Activated CD4-positive, CD25-positive, alpha-beta regulatory T cell treated with anti-CD3 and anti-CD28 coated beads, Interleukin-2, amount 50 U/mL, for 72 hours (primary cell): ENCODE data around the gene RFX3.
"Not testable (repeated sequence)": the region's sequence is repeated elsewhere in the genome, so short reads cannot be mapped to it uniquely, and the experiment has no call there.

Experiments
- DNase-seq: peaks from one replicate; pipeline ENCODE4 v3.0.0; 2021

Gene RFX3

DNA sequence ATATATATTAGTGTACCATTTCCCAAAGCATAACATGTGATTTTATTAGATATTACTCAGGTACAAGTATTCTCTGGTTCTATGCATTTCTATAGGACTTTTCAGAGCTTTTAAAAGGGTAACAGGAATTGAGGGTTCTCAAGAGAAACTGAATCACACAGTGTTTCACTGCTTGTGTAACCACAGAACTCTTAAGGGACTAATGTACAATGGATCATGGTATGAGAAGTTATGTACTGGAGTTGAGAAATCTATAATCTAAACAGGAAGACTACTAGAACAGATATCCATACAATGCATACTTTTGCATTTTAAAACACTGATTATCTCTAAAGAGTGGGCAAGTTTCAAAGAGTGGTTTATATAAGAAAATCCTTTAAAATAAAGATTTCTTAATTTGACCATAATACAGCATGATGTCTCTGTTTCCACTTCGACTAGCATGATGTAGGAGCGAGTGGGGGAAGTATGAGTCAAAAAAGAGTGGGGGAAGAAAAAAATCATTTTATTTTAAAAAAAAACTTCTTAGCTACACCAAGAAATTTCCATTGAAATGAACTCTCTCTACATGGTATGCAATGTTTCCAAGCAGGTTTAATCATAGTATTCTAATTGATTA, 183.5 kb downstream of the RFX3 start:
- DNase-seq, result no peak

DNA sequence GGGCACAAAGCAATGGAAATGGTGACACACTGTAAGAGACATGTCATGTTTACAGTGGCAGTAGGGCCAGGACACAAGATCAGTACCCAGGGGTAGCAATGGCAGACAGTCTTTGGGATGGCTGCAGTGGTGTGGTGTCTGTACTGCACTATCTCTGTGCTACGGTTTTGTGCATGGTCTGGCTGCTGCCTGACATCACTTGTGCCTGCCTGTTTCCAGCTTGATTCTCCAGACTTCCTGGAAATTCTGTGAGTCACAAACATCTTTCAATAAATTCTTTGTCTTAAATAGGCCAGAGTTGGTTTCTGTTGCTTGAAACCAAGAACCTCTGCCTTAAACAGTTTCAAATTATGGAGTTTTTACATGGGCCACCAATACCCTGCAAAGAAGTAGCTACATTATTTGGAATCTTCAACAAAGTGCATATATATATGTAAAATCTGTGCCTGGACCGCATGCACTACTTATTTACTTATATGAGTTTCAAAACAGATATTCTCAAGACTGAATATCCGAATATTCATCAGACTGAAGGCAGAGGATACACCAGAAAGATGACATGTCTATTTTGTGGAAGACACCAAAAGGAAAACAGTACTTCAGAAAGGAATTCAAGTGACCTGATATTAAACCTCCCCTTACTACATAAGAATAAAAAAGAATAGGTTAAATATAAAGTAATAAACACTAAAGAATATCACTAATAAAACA, 188.1 kb downstream of the RFX3 start:
- no peak for DNase-seq

DNA sequence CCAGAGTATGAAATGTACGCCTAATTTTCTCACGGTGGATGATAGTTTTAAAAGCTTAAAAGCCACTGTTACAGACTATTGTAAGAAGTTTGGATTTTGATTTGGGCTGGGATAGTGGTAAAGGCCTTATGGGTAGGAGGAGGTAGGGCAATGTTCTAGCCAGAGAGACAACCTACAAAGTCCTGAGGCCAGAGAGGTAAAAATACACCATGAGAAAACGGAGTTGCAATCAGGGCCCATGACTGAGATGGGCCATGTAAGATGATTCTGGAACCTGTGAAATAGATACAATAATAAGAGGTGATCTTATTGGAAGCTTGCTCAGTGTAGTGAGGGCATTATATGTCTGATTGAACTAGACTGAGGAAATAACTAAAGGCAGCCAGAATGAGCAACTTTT, 188.8 kb downstream of the RFX3 start:
- no peak for DNase-seq

DNA sequence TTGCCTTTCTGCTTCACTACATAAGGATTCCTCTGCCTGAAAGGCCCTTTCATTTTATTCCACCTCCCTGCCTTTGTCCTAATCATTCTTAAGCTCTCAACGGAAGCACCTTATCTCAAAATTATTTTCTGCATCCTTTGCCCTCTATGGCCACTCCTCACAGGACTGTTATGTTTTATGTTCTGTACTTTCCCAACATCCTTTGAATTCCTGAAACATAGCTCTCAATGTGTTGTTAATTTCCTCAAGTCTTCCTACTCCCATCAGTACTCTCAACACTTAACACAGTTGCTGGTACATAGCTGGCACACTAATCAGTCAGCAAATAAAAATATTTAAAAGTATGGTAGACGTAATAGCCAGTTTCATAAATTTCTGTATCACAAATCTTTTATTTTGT, 193.0 kb downstream of the RFX3 start:
- DNase-seq, result no peak

DNA sequence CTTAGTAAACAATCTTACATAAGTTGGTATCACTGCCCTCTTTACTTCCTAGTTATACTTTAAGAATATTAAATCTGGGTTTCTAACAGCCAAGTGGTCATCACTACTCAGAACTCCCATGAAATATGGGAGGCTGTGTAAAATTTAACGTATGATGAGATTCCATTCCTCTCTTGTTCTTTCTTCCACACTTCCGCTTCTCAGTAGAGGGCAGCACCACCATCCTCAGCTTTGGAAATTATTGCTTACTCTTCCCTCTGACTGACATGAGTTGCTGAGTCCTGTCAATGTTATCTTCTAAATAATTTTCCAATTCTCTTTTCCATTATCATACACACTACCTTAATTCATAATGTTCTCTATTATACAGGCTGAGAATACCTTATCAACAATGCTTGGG, 194.0 kb downstream of the RFX3 start:
- DNase-seq, result no peak

DNA sequence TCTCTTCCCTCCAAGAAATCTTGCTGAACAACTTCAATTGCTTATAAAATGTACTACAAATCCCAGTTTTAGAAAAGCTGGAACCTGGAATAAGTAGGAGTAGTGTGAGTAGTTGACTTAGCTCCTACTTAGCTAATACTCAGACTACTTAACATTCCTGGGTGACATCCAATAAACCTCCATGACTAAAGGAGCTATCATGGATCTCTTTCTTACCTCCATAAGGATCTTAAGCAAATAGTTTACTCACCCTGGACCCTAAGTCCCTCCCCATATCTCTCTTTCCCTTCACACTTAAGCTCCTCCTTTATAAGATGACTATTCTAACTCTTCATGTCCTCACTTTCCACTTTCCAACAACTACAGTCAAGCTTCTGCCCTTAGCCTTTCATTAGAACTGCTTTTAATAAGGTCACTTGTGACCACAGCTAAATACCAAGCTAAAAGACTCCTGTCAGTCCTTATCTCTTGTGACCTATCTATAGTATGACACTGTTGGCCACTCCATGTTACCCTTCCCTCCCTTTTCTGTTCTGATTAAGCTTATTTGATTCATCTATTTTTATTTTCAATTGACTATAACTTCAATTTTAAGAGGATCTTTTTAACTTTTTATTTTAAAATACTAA, 194.9 kb downstream of the RFX3 start:
- DNase-seq, result no peak

DNA sequence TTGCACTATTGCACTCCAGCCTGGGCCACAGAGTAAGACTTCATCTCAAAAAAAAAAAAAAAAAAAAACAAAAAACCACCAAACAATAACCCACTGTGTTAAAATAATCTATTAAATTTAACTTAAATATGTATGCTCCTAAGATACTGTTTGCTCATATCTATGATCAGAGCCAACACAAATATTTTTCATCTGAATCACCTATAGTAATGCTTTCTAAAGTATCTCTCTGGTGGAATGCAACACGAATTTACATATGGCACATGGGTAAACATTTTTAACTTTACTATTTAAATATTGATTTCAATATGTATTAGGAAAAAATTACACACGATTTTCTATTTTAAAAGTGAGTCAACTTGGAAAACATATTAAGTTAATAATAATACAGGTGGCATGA, 196.4 kb downstream of the RFX3 start:
- DNase-seq, result no peak

DNA sequence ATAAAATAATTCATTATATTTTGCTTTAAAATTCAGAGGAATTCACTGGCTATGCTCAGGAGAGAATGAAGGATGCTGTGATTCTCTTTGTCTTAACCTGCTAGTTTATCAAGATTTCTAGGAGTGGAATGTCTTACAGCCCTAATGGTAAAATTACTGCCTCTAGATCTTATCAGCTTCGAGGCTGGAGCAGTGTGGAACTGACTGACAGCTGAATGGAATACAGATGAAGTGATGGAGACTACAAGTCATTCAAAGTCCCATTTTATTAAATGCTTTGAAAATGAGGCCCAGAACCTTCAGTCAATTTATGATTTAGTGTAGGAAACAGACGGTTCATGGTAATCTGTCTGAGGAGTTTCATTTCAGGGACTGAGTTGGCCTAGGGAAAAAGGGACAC, 202.1 kb downstream of the RFX3 start:
- DNase-seq, result no peak

DNA sequence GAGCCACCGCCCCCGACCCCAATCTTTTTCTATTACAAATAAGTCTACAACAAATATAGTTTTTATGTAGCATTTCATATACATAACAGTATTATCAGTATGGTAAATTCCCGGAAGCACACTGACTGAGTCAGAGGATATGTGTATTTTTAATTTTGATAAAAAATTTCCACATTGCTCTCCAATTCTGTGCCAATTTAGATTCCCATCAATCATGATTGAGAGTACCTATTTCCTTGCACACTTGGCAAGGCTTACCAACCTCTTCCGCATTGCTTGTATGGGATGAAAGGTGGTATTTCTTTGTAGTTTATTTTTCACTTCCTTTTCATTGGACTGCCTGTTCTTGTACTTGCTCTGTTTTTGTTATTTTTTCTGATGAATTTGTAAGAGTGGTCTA, 204.6 kb downstream of the RFX3 start:
- DNase-seq, result no peak

DNA sequence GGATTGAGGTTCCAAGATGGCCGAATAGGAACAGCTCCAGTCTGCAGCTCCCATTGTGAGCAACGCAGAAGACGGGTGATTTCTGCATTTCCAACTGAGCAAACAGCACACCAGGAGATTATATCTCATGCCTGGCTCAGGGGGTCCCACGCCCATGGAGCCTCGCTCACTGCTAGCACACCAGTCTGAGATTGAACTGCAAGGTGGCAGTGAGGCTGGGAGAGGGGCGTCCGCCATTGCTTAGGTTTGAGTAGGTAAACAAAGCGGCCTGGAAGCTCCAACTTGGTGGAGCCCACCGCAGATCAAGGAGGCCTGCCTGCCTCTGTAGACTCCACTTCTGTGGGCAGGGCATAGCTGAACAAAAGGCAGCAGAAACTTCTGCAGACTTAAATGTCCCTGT, 213.2 kb downstream of the RFX3 start:
- DNase-seq, result not testable (repeated sequence)

DNA sequence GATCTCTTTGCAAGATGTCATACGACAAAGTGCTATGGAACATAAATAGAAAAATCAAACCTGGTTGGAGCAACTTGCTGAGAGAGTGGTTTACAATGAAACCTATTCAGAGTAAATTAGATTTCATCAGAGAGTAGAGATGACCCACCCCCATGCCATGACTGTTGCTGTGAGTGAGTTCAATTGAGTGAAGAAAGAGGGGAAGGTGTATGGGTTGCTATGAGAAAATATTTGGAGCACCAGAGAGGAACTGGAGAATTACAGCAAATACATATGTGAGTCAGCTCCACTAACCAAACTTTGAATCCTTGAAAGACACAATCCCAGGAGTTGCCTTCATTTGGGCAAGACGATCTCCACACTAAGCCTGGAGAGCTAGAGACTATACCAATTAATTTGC, 217.2 kb downstream of the RFX3 start:
- no peak for DNase-seq

DNA sequence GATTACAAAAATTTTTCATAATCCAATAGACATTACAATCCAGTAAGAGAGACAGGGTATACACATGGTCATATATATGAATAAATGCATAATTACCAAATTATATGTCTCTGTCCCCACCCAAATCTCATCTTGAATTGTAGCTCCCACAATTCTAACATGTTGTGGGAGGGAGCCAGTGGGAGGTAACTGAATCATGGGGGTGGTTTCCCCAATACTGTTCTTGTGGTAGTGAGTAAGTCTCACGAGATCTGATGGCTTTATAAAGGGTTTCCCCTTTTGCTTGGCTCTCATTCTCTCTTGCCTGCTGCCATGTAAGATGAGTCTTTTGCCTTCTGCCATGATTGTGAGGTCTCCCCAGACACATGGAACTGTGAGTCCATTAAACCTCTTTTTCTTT, 221.4 kb downstream of the RFX3 start:
- not testable (repeated sequence) for DNase-seq

DNA sequence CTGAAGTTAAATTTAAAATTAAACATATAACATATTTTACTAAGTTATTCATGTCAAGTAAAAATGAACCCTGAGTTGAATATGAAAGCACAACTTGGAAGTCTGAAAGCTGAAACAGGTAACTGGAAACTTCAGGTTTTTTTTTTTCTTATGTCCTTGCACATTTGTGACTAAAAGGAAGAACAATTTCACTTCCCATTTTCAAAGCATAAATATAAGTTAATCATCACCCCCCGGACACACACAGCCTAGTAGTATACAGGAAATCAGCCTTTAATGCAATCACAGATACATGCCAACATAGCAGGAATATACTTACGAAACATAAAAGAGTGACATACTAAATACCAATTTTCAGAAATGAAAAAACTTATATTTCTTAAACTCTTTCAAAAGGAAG, 225.9 kb downstream of the RFX3 start:
- no peak for DNase-seq

DNA sequence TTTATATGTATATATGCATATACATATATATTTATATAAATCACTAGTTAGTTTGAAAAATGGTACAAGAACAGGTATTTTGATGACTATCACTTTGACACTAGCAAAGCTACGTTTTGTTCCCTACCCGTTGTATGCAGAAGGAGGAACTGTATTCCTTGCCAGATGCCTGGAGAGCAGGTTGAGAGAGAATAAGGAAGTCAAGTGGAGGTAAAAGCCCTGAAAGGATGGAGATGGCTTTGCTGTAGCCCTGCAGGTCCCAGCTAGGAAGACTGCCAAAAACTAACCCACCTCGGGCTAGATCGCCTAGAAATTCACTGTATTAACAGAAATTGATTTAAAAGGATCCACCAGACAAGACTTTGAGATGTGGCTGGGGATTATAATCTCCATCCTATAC, 229.3 kb downstream of the RFX3 start:
- DNase-seq, result no peak

DNA sequence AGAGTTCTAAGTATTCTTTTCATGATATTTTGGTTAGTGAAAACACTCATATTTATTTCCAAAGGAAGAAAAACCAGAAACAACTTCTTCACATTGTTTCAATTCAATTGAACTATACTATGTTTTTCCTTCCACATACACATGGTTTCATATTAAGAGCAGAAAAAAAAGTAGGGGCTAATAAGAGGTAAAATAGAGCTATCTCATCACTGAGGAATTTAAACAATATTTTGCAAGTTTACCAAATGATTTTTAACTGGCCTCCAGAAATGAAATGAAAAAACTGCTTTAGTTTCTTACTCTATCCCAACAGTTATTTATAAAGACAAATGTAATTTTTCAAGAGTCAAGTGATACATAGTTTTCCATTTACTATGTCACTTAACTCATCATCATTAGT, 233.5 kb downstream of the RFX3 start:
- no peak for DNase-seq

DNA sequence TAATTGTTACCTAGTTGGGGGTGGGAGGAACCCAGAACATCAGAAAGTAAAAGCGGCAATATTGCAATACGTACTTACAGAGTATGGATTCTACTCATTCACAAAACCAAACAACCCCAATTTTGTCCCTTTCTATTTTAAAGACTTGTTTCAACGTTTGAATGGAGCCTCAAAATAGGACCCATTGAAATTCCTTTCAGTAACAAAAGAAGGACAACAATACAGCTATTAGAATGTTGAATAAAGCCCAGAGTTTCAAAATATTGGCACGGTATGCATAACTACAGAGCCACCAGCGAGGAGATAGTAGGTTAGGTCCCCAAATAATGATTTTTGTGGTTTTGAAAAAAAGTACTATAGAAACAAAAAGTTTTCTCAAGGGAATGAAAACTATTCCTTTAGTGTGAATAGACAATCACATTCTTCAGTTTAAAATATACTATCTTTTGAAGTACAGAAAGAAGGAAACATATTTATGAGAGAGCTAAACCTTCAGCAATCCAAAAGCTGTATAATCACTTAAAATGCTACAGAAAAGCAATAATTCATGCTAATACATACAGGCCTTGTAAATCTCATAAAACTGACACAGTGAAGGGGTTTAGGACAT, 235.5 kb downstream of the RFX3 start:
- DNase-seq, result no peak

DNA sequence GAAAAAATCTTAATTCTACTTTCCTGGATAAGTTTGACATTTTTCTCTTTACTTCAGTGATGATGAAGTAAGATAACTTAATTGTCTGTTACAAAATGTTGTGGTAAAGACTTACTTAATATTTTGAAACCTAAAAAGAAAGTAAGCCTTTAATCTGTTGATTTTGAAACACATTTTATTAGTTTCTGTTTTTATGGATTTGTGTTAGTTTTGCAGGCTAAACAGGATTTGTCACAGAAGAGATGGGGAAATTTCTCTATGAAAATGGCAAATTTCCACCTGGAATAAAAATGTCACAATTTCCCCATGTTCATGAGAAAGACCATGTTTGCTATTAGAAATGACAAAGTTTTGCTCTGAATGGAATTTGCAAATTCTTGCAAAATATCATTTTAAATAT, 237.1 kb downstream of the RFX3 start:
- DNase-seq, result no peak

DNA sequence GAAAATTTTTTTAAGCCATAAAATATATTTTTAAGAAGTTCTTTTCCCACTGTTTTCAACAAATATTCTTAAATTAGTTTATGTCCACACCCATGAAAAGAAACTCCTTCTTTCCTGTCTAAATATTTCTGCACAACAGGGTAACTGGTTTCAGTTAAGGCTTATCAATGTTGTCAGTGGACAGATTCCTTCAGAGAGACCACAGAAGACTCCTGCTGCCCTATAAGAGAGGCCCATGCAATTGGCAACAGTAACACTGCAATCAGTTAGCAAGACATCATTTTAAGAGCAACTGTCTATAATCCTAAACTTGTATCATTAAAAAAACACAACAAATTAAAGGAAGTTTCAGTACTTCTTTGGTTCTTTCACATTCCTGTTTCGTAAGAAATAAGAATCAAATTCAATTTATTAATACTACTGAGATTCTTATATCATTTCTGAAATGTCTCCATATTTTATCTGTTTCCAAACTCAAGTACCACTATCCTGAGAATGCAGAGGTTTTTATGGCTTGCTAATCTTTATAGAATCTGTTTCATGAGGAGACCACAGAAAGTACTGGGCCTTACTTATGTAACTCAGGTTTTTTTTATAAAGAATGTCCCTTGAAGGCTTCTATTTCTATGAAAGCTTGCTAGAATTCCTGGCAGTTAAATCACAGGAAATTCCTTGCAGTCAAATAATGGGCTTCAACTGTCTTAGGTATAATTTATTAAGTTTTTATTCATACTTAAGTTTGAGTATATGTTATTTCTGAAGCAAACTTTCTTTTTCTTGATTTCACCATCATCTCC, 240.2 kb downstream of the RFX3 start:
- DNase-seq, result no peak

DNA sequence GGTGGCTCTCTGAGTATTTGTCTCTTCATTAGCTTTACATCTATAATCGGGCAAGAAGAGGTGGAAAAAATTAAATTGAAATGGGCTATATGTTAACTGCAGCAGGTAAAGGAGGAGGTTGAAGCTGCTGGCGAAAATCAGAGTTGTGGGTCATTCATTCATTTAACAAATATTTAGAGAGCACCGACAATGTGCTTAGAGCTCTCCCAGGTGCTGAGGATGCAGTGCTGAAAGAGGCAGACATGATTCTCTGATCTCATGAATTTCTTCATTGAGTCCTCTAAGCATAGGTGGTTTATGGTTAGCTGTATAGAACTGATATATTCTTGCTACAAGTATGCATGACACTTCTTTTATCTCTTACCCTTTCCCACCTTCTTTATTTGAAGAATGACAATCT, 243.4 kb downstream of the RFX3 start:
- no peak for DNase-seq

DNA sequence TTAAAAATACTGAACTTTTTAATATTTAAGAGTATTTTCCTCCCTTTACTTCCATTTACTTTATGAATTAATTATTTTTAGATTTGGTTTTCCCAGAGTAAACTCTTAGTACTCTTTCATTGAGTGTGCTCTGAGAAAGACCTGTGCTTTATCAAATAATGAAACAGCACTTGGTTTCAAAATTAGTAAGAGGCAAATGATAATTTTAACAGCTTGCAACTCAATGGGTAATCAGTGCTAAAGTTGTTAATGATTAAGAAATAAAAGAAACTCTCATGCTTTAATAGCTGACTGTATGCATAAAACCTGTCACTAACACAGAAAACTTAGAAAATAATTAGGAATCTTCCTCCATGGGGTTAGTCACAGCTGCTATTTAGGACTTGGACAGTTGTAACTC, 244.4 kb downstream of the RFX3 start:
- DNase-seq, result no peak

DNA sequence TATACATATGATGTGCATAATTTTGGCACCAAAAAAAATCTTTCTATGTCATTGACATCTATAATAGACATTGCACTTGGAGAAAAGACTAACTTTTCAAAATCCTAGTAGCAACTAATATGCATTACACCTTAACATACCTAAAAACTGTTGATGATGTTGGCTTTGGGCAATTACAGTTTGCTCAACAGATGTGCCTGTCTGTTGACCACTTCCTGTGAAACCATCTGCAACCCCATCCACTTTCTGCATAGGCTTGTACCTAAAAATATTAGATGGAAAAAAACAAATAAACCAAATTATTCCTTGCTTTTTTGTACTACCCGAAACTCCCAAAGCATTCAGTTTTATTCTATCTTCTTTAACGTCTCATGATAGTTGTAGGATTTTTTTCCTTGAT, 248.6 kb downstream of the RFX3 start:
- DNase-seq, result no peak

DNA sequence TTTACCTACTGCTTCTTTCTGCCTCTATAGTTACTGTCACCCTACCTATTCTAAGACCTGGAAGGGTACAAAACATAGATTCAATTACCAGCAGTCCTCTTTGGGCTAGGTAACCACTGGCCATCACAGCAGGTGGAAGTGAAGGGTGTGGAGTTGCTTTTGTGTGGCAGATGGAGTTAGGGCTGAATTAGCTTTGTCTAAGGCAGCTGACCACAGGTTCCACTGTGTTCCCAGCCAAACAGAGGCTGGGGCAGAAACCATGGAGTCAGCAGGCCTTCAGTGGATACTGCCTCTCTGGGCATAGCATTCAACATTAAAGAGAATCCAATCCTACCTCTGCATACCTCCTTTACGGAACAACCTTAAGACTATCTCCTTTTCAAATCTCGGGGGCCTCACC, 254.2 kb downstream of the RFX3 start:
- no peak for DNase-seq

DNA sequence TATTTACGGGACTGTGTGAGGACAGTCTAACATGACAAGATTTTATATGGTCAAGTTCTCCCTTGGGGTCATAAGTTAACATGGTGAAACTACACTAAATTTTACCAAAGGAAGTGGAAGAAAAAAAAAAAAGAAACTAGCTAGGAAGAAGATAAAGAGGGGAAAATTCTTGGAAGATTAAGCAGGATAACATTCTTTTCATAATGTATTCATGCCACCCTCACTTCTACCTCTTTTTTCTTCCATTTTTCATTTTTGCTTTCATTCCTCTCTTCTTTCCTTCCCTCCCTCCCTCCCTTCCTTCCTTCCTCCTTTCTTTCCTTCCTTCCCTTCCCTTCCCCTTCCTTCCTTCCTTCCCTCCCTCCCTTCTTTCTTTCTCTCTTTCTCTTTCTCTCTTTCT, 254.6 kb downstream of the RFX3 start:
- no peak for DNase-seq
